Stimulated activated CD8-positive, alpha-beta memory T cell treated with anti-CD3 and anti-CD28 coated beads, Interleukin-15, amount 100 ng/mL, for 4 hours (primary cell): Measurements from ENCODE around the gene TEDC1.

ENCODE experiments used
- DNase-seq, 2 donors: peaks; one replicate each; pipeline ENCODE4 v3.0.0-alpha.2; 2020; ENCODE audit warnings: low read depth in 2 of 2

TEDC1 gene

DNA sequence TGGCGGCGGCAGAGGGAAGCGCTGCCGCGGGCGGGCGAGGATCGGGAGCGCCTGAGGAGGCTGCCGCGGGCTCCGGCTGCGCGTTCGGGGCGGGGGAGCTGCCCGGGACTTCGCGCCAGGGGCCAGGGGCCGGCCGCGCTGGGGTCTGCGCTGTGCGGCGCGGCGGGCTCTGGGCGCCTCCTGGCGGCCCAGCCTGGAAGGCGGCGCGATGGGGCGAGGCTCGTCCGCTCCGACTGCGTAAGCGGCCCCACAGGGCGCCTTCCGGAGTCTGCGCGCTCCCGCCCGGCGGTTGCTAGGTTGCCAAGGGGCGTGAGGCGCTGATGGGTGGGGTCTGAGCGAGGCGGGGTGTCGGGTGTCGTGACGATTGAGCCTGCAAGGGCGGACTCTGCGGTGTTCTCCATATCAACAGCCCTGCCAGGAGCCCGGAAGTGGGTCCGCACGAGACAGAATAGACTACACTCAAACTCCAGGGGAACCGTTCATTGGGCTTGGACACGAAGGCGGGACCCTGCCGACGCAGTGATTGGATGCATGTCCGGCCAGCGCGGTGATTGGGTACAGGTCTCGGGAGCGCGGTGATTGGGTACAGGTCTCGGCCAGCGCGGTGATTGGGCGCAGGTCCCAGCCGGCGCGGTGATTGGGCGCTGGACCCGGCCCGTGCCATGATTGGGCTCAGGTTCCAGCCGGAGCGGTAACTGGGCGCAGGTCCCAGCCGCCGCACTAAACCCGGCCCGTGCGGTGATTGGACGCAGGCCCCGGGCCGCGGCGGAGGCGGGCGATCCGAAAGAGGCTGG is at the start of gene TEDC1:
TEDC1 (plus strand) TSS at position 675 of the 794 bp plus-strand sequence. CDS start 130 bp downstream, outside the sequence.
- DNase-seq, result peak; percentile 98

DNA sequence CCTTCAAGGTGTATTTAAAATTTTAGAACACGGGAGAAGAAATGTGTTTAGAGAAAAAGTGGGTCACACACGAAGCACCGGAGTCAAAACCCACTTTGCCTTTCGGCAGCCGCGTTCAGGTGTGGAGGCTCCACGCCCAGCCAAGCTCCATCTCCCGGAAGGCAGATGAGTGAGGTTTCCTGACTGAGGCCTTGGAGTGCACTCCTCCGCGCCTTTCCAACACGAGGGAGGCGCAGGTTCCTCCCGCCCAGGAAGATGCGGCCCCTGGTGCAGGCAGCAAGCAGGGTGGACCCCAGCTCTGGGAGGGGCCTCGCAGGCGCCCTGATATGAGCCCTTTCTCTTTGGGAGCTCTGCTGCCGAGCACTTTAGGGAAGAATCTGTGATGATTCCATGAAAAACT is 48.9 kb upstream of the TEDC1 start:
- DNase-seq, result no peak

DNA sequence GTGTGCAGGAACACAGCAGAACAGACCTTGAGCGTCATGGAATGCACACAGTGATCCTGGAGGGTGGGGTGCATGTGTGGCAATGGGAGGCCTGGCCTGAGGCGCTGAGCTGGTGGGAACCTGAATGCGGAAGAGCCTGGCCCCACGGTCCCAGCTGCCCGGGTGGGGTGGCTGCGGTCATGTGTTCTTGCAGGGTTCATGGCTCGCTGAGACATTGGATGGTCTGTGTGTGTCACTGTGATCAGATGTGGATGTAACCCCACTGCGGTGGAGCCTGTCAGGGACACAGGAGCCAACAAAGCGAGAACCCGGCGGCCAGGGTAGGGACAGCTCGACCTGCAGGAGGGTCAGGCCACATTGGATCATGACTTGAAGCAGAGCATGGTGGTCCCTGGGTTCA is 48.2 kb upstream of the TEDC1 start:
- DNase-seq, result no peak

- no peak for DNase-seq
Observed at GRCh38 chr14:105444859-105445258, 46.2 kb upstream of the TEDC1 start.

DNA sequence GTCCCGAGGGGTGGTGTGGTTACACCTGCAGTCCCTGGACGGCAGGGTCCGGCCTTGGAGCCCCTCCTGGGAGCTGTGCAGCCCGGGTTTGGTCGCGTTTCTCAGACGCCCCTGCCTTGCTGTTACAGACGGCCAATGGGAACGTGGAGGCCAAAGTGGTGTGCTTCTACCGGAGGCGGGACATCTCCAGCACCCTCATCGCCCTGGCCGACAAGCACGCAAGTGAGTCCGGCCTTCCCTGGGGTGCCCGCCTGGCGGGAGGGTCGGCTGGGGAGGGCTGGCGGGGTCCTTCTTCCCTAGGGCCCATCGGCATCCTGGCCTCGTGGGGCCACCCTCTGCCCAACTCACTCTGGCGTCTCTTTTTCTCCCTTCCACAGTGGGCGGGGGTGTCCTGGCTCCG is 45.8 kb upstream of the TEDC1 start:
- DNase-seq, result no peak

DNA sequence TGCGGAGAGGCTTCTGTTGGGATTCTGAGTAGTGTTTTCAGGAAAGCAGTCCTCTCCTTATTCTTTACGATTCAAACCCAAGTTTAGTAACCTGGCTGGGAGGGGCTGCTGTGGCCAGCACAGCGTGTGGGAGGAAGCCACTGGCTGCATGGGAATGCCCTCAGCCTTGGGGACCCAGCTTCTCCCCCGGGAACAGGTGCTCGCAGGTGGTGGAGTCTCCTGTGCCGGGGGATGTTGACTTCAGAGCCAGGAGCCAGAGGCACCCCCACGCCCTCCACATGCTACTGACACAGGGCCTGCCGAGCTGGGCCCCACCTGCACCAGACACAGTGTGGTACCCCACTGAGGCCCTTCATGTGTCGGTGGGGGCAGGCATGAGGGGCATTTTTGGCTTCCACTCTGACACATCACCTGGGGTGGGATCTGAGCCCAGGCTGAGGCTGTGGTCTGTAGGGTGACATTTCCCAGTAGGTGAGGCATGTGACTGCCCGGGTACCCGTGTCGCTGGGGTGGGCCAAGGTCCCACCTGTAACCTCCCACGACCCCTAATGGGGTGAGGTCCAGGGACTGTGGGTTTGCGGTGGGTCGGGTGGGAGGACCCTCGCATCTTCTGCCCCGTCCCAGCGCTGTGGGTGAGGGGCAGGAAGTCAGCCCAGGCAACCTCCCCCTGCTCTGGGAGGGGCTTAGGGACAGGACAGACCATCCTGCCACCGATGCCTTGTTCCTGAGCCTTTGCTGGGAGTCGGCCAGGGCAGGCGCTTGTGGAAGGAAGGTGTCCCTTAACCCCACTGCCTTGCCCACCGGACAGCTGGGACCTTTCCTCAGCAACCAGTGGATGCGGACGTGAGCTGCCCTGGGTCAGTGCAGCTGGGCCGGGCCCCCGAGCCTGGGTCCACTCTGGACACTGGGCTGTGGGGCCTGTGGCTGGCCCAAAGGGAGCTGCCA is 44.9 kb upstream of the TEDC1 start:
- DNase-seq, result no peak

DNA sequence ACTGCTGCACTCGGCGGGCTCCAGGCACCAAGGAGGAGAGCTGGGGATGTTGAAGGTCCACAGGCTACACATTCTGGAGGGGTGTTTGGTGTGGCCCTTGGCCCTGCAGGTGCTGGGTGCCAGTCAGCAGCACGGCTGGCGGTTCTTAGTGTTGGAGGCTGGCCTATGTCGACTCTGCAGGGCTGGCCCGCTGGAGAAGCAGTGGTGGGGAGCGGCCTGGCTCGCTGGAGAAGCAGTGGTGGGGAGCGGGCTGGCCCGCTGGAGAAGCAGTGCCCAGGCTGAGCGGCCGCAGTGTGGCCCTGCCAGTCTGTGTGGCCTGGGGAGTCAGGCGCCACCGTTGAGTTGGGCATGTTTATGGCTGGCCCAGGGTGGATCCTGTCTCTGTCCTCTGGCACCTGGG is 44.1 kb upstream of the TEDC1 start:
- DNase-seq, result no peak

DNA sequence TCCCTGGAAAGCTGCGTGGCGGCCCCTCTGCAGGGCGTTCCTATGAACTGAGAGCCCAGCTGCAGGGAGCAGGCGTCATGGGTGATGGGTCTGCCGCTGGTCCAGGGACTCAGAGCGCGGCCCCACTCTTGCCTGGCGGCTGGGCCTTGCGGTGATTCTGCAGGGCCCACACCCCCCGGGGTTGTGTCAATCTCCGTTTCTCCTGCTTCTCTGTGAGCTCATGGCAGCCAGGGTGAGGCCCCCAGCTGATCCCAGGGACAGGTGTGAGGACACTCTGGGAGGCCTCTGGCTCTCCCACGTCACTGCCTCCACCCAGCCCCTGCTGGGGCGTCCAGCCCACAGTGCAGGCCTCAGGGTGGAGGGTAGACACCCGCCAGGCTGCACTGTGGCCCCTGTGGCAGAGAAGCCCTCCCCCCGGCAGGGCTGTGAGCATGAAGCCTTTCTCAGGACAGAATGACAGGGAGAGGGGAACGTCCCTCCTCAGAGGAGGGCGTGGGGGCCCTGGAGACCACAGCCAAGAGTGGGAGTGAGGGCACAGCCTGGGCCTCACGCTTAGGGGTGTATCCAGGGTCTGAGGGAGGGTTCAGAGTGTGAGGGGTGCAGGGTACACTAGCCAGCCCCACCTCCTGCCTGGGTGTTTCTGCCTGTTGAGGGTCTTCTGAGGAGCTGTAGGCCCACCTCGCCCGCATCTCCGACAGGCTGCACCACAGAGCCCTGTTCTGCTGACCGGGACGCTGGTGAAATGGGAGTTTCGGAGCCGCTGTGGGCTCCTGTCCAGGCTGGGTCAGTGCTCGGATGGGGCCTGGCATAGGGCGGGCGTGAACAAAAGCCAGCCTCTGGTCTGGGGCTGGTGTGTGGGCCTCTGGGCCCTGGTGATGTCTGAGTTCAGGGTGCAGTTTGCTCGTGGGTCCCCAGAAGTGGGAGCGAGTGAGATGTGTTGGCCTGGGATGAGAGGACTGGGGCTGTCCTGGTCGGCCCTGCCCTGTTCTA is 43.1 kb upstream of the TEDC1 start:
- DNase-seq, result no peak

GRCh38 chr14:105448706-105449111 is 42.3 kb upstream of the TEDC1 start:
- DNase-seq, result peak; percentile 23 to 26

DNA sequence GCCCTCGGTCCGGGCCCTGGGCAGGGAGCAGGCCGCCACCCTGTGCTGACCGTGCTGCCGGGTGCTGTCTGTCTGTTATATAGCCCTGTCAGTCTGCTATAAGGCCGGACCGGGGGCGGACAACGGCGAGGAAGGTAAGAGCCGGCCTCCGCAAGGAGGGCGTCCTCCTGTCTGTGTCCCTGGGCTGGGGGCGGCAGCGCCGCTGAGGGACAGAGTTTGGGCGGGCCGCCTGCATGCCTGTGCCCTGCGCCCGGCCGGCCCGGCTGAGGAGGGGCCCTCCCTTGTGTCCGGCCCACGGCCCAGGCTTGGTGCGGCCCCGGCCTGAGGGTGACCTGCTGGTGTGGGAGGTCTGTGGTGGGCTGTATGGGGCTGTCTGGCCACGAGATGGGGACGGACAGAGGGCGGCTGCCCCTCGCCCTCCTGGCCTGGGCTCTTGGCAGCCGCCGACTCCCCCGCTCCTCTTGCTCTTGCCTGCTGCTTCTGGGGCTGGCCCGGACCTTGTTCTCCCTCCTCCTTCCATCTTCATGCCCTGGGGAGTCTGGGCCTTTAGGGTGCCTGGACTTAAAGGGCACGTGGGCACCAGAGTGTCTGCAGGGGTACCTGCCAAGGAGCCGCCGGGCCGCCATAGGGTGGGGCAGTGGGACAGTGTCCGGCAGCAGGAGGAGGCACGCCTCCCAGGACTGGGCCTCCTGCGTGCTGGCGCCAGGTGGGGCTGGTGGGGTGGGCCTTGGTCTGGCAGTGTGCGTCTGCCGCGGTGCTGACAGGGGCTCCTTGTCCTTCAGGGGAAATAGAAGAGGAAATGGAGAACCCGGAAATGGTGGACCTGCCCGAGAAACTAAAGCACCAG is 41.5 kb upstream of the TEDC1 start:
- no peak for DNase-seq

DNA sequence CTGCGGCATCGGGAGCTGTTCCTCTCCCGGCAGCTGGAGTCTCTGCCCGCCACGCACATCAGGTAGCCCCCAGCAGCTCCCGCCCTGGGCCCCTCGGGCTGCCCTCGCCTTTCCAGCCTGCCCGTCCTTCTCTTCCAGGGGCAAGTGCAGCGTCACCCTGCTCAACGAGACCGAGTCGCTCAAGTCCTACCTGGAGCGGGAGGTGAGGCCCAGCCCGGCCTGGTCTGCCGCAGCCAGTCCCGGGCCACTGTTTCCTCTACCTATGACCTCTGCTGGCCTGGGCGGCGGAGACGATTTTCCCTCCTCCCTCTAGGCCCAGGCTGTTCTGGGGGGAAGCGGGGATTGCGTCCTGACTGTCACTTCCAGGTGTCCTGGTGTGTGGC is 40.9 kb upstream of the TEDC1 start:
- no peak for DNase-seq

DNA sequence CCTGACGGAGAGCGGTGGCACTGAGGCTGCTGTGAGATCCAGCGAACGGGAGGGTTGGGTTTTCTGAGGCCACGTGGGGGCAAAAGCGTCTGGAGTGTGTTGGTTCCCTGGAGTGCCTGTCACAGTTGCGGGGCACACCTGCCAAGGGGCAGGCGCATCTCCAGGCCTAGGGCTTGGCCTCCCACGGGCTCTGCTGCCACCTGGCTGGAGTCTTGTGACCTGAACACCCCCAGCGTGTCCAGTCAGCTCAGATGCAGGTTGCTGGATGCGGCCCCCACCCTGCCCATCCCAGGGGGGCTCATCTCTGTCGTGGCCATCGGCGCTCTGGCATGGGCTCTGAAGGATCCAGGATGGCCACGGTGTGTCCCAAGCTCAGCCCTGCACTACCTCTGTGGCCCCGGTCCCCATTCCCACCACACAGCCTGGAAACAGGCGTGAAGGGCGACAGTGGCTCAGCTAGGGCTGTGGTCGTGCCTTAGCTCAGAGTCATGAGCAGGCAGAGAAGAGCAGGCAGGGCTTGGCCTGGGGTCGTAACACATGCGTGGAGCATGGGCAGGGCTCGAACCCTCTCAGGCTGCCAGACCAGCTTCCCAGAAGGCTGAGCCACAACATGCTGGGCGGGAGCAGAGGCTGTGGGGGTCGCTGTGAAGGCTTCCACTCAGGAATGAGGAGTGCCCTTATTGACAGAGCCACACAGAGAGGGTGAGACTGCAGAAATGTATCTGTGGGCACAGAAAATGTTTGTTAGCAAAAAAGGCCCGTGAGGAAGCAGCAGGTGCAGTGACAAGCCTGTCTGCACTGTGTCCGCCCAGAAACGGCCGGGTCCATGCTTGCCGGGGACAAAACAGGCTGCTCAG is 40.0 kb upstream of the TEDC1 start:
- no peak for DNase-seq

DNA sequence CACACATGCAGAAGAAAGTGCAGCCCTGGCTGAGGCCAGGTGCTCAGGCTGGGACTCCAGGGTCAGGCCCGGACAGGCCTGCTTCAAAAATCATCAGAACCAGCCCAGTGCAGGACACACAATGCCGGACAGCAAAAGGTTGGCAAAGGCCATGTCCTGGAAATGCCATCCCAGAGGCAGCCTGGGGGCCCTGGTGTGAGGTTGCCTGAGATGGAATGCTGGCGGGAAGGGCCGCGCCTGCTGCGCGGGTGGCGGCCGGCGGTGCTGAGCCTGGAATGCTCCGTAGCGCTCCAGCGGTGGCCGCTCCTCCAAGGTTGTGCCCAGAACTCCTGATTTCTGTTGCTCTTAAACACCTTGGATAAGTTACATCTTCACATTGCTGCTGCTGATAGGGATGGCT is 38.1 kb upstream of the TEDC1 start:
- no peak for DNase-seq

DNA sequence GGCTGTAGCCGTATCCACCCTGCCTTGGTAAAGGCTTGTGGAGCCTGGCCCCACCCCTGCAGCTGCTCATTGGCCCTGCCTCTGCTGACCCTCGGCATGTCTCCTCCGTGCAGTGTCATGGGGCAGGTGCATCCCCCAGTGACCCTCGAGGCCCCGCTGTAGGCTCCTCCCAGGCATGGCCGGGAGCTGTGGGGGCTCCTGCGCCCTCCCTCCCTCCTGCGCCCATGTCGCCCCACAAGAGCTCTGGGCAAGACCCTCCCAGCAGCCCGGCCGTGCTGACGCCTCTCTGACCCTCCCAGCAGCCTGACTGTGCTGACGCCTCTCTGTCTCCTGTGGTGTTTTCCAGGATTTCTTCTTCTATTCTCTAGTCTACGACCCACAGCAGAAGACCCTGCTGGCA is 37.2 kb upstream of the TEDC1 start:
- no peak for DNase-seq

DNA sequence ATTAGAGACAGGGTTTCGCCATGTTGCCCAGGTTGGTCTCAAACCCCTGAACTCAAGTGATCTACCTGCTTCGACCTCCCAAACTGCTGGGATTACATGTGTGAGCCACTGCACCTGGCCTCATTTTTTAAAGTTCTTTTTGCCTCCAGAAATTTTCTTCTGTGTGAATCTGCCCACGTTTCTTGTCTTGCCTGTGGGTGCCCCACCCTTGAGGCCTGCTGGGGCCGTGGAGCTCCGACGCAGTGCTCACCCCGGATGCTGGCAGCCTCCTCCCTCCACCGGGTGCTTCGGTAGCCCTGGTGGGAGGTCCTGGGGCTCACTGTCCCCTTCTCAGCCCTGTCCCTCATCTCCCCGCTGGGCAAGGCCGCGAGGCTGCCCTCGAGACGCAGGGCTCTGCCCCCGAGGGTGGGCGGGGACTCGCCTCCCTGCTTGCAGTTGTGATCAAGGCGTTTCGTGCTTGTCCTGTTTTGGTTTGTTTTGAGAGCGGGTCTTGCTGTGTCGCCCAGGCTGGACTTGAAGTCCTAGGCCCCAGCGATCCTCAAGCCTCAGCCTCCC is 35.9 kb upstream of the TEDC1 start:
- no peak for DNase-seq

GRCh38 chr14:105455766-105456660 is 35.0 kb upstream of the TEDC1 start:
- DNase-seq, result no peak

DNA sequence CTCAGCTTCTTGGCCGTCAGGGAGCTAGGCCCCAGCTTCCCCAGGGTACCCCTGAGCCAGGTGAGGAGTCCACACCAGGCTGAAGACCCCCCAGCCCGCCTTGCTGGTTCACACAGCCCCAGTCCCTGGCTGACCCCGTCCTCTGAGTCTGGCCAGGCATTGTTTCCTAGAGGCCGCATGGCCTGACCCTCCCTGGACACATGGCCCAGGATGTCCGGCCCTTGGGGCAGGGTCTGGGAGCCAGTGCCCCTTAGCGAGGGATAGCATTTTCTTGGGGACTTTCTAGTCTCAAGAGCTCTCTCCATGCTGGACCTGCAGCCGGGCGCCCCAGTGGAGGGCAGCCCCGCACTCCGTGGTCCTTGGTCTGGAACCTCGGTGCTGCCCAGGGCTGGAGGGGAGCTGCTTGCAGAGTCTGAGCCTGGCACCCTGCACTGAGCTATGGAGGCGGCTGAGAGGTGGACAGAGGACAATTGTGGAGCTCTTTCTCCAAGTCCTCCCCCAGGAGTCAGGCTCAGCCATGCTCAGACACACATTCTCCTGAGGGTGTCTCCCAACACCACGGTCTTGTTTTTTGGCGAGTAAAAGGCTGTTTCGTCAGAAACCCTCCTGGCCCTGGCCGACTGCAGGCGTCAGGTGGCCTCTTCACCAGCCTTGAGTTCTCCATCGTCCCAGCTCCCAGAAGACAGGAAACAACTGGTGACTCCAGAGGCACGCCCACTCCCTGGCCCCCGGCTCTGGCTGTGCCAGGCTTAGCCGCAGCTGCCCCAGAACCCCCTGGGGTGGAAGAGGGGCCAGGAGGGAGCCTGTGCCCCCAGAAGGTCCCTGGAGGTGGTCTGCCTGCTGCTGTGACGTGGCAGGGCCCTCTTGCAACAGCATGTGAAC is 34.1 kb upstream of the TEDC1 start:
- no peak for DNase-seq
